Breast epithelium (tissue), 3 donors: Measurements from ENCODE around the gene ZNF217.

Source experiments
- CTCF ChIP-seq, 3 donors: fragments of 450-650 bp; IDR thresholded peaks; one replicate each; pipeline ENCODE4 v1.5.1; 2016 to 2017; ENCODE audit warnings: antibody characterized with exemption in 3 of 3, mild to moderate bottlenecking in 3 of 3, moderate library complexity in 3 of 3
- POLR2A ChIP-seq: fragments of 450-650 bp; IDR thresholded peaks from one replicate; pipeline ENCODE4 v1.6.1; 2016; ENCODE audit warnings: antibody characterized with exemption, mild to moderate bottlenecking, moderate library complexity
- POLR2AphosphoS5 ChIP-seq, 3 donors: sonication (generic); formaldehyde crosslinking; IDR thresholded peaks; one replicate each; pipeline ENCODE4 v1.6.1; 2017; ENCODE audit warnings: antibody characterized with exemption in 3 of 3

GRCh38 chr20:53599378-53599777 is 5.7 kb upstream of the ZNF217 start:
- TF ChIP-seq CTCF (IDR thresholded peaks at IDR 0.05) (no peak), POLR2A (no peak), POLR2AphosphoS5 (IDR thresholded peaks at IDR 0.05) (no peak)
